NCI-H146 treated with DMSO at 0.1 percent for 48 hours (cell line): ENCODE measurements around the gene MS4A6A.
"Not testable (repeated sequence)": the region's sequence is repeated elsewhere in the genome, so short reads cannot be mapped to it uniquely, and the experiment has no call there.

Experiments
- DNase-seq: peaks from one replicate; lab custom pipeline; 2025; ENCODE audit not compliant: unreplicated experiment; lab: John Stamatoyannopoulos, UW

The MS4A6A gene

DNA sequence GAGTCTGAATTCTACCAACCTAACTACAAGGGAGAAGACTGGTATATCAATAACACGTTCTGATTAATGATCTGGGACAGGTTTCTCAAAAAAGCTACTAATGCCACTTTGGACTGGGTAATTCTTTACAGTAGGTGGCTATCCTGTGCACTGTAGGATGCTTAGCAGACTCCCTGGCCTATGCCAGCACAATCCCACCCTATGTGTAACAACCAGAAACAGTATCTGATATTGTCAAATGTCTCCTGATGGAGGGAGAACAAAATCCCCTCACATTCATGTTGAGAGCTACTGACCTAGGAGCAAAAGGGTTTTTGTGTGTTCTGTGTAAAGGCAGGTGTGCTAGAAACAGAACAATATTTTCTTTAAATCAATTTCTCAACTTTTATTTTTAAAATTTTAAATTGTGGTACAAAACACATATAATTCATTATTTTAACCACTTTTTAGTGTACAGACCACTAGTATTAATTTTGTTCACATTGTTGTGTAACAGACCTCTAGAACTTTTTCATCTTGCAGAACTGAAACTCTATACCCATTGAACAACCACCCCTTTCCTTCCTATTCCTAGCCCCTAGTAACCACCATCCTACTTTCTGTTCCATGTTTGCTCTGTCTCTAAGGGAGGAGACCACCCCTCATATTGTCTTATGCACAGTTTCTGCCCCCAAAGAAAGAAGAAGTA lies 2.1 kb upstream of the MS4A6A start:
- no peak for DNase-seq

DNA sequence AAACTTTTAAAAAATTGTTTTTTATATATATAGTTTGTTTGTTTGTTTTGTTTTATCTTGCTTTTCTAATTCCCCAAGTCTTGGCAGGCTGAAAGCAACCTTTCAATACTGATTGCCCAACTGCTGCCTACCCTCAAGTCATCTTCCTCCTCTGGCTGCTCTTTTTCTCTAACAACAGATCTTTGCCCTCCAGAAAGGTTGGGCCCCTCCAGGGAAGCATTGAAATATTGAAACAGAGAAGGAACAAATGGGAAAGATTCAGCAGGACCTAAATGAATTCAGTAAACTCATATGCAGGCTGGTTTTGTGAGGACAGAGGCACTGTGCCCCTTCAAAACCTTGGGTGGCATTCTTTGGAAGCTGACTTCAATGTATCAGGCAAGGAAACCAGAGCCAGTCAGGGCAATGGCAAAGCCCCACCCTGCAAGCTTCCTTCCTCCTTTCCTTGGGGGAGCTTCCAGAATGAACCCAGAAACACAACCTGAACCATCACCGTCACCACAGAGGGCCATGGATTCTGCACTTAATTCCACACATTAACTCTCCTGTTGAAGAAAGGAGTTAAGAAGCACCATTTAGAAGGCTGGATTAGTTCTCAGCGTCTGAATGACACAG lies 815 bp upstream of the MS4A6A start:
- DNase-seq: no peak

- DNase-seq: no peak
Measured at GRCh38 chr11:60175860-60176275, 7.0 kb downstream of the MS4A6A start.

DNA sequence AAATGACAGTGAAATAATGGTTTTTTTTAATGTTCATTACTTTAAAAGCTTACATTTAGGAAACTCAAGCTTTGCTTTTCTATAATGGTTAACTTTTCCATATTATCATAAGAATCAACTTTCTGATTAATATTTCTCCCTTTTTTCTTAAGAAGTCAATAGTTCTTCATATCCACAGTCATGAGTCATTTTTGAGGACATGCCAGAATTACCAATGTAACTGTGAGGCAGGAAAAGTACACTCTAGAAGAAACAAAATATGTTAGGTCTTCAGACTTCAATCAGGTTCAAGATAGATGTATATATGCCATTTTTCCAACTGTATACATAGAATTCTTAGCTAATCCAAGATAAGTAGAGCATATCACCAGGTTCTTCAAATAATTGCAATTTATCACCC lies 10.9 kb downstream of the MS4A6A start:
- no peak for DNase-seq

GRCh38 chr11:60170566-60170965 lies 12.3 kb downstream of the MS4A6A start:
- no peak for DNase-seq

- DNase-seq: no peak
Measured at GRCh38 chr11:60169264-60169915, 13.5 kb downstream of the MS4A6A start.

DNA sequence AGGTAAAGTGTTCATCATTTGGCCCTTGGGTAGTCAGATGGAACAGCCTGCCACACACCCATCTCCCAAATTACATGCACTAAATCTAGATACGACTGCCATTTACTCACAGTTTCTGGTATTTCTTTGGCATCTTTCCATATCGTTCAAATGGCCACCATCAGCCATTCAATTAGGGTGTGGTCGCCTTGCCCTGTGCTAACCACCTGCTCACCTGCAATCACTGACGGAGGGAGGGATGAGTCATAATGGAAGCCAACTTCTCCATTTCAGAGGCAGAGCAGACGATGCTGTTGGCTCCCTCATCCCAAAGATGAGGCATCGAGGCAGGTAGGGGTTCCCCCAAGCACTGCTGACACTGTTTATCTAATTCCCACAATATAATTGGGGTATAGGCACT lies 14.6 kb downstream of the MS4A6A start:
- DNase-seq: no peak

GRCh38 chr11:60165951-60166350 lies 16.9 kb downstream of the MS4A6A start:
- DNase-seq: no peak

GRCh38 chr11:60165538-60165937 lies 17.3 kb downstream of the MS4A6A start:
- no peak for DNase-seq

DNA sequence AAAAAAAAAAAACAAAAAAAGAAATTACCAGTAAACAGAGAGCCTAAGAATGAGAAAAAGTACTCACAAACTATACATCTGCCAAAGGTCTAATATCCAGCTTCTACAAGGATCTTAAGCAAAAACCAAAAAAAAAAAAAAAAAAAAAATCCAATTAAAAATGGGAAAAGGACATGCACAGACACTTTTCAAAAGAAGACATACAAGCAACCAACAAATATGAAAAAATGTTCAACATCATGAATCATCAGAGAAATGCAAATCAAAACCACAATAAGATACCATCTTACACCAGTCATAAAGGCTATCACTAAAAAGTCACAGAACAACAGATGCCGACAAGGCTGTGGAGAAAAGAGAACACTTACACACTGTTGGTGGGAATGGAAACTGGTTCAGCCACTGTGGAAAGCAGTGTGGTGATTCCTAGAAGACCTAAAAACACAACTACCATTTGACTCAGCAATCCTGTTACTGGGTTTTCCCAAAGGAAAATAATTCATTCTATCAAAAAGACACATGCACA lies 18.3 kb downstream of the MS4A6A start:
- DNase-seq: no peak

DNA sequence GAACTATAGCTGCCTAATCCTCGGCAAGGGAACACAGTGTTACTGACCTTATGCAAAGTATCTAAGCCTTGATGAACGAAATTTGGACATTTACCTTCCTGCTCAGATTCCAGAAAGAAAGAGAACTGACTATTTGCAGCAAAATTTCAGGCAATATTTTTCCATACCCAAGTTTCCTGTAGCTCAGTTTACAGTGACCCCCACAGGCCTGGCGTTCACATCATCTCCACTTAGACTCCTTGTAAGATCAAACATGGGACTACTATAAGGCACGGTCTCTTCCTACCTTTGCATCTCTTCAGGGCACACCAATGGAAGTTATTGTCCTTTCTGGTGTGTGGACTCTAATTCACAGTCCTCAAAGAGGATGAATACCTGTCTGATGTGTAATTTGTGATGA lies 21.1 kb downstream of the MS4A6A start:
- no peak for DNase-seq

- DNase-seq: no peak
Measured at GRCh38 chr11:60161107-60161506, 21.8 kb downstream of the MS4A6A start.

- DNase-seq: no peak
Measured at GRCh38 chr11:60159868-60160267, 23.0 kb downstream of the MS4A6A start.

DNA sequence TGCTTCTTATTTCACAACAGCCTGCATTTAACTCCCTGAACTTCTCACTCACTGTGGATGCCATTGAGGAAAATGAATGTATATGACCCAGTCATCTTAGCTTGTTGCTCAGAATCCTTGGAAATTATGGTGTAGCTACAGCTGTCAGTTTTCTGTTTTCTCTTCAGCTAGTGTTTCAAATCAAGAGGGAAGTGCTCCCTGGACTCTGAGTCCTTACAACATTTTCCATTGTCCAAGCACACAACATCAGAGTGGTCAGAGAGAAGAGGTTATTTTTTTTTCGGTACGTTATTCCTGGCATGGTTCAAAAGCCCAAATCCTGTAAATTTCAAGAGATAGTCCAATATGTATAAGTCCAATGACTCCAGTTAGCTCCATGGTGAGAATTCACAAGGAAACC lies 23.6 kb downstream of the MS4A6A start:
- DNase-seq: no peak

GRCh38 chr11:60158636-60159035 lies 24.2 kb downstream of the MS4A6A start:
- no peak for DNase-seq

GRCh38 chr11:60155931-60156330 lies 27.0 kb downstream of the MS4A6A start:
- DNase-seq: no peak

DNA sequence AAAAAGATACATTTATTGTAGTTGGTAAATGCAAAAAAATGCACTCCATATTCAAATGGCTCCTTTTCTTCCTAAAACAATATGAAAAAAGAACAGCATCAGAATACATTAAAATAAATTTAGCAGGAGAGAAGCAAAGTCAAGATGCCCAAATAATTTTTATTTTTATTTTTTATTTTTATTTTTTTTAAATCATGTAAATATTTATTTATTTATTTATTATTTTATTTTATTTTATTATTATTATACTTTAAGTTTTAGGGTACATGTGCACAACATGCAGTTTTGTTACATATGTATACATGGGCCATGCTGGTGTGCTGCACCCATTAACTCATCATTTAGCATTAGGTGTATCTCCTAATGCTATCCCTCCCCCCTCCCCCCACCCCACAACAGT lies 30.2 kb downstream of the MS4A6A start:
- not testable (repeated sequence) for DNase-seq

DNA sequence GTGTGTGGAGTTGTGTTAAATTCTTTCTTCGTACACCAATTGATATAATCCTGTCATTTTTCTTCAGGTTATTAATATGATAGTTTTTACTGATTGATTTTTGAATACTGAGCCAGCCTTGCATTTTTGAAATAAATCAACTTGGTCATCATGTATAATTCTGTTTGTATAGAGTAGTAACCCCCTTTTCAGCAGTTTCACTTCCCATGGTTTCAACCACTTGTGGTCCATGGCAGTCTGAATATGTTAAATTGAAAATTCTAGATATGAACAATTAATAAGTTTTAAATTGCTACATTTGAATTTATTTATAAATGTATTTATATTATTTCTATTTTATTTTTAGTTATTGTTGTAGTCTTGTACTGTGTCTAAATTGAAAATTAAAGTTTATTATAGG lies 32.6 kb downstream of the MS4A6A start:
- no peak for DNase-seq

DNA sequence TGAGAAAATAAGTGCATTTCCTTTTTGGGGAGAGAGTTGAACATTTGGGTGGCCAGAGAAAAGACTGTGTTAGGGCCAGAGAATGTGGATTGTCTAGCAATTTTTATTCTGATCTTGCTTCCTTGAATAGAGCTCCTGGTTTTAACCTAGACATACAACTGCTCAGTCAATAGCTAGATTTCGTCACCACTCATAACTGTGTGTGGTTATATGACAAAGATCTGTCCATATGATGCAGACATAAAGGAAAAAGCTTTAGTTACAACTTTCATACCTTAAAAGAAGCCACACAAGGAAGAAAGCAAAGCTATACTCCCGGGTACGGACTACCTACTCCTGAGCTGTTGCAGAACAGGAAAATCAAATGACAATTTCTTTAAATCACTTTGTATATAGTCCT lies 37.2 kb downstream of the MS4A6A start:
- DNase-seq: no peak

GRCh38 chr11:60143768-60144167 lies 39.1 kb downstream of the MS4A6A start:
- no peak for DNase-seq

DNA sequence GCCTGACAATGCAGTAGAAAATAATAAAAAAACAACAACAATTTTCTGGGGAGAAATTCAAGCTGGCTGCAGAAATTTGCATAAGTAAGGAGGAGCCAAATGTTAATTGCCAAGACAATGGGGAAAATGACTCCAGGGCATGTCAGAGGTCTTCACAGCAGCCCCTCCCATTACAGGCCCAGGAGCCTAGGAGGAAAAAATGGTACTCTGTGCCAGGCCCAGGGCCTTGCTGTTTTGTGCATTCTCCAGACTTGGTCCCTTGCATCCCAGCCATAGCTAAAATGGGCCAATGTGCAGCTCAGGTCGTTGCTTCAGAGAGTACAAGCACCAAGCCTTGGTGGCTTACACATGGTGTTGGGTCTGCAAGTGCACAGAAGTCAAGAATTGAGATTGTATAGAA lies 49.0 kb downstream of the MS4A6A start:
- DNase-seq: no peak

DNA sequence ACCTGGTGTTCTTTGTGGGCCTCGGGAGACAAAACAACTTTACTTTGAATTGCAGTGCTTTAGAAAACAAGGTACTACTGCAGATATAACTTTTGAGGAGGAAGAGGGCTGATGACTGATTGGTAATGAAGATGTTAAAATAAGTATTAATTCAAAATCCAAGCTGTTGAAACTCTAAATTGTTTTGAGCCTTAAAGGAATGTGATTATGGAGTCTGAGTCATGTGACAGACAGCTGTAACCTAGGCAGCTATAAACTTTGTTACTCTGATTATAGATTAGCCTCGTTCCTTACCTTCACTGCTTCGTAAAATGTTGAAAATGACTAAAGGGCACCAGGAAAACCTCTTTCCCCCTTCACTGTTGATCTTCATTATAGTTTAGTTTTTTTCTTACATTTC lies 51.0 kb downstream of the MS4A6A start:
- DNase-seq: no peak
